CD4-positive, alpha-beta T cell treated with Interleukin-4 for 1 hour (primary cell): ENCODE measurements around the gene FAM170B.

ENCODE experiments used
- DNase-seq, 2 donors: peaks; one replicate each; pipeline ENCODE4 v3.0.0-alpha.2; 2020 to 2022

Gene FAM170B

DNA sequence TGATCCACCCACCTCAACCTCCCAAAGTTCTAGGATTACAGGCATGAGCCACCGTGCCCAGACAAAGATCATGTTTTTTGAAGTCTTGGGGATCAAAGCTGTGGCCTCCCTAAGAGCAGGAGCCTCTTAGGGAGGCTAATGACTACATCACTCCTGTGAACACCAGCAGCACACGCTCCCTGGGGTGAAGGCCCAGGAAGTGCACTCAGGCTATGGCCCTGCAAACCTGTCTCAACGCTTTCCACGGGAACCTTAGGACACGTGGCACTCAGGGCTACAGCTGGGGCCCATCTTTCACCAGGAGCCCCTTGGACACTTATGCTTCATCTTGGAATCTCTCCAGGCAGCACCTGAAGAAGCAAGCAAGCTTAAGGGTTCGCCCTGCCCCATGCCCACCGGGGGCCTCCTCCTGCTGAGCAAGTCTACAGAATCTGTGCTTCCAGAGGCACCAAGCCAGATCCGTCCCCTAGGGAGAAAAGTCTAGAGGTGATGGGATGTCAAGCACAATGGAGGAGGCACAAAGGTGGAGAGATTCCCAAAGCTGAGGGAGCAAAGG lies 36.9 kb downstream of the FAM170B start:
- DNase-seq = no peak

DNA sequence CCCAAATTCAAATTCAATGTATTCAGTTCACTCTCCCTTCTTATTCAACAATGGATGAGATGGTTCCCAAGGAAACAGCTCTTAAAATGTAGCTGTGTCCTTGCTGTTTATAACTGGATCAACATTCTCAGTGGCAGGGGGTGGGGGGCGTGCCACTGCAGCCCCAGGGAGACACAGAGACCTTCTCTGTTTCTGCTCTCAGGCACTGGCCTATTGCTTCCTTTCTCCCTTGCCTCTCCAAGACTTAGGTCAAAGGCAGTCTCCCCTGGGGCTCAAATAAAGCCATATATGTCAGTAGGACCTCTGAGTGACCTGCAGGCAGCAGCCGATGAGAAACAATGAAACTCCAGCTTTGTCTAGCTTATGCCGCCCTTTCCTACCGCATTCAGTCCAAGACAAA lies 39.2 kb downstream of the FAM170B start:
- DNase-seq = no peak

DNA sequence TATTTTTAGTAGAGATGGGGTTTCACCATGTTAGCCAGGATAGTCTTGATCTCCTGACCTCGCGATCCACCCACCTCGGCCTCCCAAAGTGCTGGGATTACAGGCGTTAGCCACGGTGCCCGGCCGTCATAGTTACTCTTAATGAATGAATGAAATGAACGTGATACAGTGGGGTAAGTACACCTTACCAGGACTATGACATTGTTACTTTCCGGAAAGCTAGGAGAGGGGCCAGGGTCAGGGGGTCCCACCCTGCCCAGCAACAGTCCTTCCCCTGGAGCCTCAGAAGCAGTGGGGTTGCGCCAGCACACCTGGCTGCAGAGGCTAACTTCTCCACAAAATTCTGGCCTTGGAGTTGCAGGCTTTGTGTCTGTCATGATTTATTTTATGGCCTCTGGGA lies 39.9 kb downstream of the FAM170B start:
- DNase-seq = no peak

DNA sequence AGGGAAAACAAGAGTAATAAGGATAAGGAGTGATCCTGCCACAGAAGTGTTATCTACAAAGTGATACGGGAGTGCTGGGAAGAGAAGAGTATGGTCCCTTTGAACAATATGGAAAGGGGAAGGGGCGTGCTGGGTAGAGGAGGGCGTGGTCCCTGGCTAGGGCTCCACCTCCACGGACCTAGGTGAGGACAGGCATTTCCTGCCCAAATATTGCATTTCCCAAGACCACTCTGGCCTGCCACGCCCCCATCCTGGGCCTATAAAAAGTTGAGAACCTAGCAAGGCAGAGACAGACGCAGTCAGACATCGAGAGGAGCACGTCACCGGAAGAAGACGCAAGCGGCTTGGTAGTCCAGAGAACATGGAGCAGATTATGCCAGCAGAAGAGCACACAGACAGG lies 41.3 kb downstream of the FAM170B start:
- no peak for DNase-seq

DNA sequence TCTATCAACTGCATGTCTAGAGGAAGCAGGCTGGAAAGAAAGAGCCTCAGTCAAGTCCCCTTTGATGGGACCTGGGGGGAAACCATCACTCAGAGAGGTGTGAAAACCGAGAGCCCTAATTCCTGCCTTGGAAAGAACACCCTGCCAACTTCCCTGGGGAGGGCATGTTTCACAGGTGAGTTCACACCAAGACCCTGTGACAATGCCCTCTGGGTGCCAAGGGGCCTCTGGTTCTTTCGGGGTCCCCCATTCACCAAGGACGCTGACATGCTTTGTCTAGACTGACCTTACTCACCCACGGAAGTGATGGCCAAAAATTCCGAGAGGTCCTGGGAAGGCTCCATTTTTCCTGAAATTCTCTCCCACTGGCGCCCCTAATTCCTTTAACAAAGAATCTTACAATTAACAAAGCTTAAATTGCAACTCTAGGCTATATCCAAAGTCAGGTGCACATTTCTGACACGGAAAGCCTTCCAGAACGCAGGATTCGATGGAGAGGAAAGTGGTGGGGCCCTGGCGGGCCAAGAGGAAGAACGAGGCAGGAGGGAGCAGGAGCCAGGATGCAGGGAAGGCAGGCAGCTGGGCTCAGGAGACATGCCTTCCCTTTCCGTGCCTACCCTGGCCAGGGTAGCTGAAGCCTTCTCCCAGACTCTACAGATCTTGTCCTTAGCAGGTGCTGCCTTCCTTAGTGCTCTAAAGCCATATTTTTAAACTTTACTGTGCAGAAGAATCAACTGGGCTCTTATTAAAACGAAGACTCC lies 42.2 kb downstream of the FAM170B start:
- no peak for DNase-seq

DNA sequence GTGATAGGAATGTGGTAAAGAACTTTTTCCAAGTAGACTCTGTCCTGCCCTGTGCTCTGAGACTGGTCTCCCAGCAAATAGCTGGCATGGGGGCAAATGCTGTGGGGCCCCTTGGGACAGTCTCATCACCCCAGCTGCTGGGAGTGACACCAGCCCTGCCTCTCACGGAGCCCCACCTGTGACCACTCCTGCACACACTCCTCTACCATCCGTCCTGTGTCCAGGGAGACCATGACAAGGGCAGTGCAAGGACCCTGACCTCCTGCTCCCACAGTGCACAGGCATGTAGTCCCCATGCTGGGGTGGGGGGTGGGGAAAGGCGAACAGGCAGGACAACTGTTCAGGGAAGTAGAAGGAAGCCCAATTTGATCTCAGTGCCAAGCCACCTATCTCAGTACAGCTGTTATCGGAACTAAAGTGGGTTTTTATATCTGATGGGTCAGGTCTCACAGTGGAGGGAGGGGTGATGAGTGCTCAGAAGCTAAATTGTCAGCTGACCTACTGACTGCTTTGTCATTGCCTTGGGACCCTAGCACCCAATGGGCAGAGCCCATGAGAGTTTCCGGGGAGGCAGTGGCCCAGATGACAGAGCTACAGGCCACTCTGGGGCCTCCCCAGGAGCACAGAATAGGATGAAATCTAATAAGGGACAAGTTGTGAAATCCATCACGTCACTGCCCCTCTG lies 43.0 kb downstream of the FAM170B start:
- no peak for DNase-seq

DNA sequence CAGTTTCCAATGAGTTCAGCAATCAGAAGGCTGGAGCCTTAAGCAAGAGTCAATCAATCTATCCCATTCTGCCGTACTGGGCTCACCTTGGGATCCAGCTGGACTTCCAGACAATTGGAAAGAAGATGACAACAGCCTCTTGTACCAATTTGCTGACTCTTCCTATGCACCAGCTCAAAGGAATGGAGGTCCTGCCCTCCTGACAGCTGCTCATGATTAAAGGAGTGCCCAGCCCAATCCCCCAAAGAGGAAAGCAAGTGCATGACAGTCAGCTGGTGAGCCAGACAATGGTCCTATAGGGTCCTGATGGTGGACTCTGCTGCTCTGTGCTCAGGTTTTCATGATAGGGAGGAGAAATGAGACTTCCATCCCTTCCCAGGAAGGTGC lies 43.6 kb downstream of the FAM170B start:
- no peak for DNase-seq

DNA sequence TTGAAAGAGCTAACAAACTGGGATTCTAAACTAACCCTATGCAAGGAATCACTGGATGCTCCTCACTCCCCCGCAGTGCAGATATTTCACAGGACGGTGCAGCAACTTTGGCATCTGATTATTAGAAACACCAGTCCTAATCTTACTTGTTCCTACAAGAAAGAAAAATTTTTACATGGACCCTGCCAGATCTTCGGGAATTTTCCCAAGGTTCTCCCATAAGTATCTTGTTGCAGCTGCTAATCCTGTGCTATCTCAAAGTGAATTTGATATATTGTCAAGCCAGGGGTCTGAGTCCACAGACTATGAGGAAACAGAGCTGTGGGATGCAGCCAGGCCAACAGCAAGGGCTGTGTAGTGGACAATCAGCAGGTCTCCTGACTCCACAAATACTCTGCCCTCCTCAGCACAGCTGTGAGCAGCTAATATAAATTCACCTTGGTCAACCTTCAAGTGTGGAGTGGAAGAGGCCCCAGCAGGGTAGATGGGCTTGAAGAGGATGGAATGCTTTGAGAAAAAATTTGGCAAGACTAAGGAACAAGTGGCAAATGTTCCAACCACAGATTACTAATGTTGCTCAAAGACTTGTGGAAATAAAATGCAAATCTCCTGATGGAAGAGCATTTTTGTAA lies 44.1 kb downstream of the FAM170B start:
- DNase-seq = no peak

DNA sequence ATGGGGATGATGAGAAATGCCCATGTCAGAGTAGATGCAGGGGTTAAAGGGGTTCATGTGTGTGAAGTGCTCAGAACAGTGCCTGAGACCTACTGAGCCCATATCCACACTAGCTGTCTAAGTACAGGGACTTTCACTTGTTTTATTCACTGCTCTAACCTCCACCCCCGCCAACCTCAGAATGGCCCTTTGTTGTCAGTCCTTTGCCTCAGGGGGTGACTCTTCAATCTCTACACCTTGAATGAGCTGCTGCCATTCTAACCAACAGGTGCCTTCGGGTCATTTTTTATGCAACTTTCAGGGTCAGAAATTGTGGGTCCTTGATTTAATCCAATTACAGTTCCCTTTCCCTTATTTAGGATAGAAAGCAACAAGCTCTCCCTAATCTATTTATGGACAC lies 44.7 kb downstream of the FAM170B start:
- DNase-seq = no peak

DNA sequence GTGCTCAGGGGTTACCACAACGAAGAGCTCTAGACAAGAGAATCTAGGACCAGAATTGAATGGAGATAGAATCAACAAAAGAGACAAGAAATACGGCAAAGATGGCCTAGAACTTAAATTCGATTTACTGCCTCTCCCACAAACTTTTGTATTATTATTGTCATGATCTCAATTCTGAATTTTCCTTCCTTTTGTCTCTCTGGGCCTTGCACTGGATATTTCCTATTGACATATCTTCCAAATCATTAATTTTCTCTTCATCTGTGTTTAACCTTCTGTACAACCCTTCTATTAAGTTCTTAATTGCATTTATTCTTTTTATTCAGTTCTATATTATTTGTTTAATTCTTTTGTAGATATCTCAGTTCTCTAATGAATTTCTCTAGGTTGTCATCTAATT lies 46.9 kb downstream of the FAM170B start:
- no peak for DNase-seq

DNA sequence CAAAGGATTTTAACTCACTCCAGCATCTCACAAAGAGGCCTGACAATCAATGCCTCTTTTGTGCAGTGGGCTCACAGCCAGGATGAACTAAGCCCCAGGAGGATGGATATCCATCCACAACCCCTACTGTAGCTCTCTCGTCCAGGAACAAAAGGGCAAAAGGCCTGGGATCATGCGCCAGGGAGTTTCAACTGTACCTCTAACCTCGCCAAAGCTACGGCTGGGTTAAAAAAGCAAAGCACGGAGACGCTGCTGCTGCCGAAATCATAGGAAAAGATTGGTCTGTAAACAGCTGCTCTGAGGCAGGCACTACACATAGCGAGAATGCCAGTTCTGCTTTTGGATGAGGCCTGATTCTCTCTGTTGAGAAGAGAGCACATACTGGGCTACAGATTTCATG lies 50.6 kb downstream of the FAM170B start:
- DNase-seq = no peak

DNA sequence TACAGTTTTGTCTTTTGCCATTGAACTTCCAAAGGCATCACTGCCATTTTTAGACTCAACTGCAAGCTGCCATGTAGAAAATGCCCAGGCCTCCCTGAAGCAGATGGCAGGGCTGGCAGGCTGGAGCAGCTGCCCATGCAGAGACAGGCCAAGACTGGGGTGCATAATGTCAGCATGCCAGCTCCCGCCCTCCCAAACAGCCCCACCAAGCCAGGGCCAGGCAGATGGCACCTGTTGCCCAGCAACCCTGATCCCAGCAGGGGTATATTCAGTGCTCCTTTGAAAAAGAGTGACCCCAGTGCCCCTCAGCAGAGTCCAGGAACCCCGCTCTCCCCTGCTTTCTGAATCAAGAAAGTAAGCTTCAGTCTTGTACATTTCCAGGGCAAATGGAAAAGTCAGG lies 51.1 kb downstream of the FAM170B start:
- no peak for DNase-seq

DNA sequence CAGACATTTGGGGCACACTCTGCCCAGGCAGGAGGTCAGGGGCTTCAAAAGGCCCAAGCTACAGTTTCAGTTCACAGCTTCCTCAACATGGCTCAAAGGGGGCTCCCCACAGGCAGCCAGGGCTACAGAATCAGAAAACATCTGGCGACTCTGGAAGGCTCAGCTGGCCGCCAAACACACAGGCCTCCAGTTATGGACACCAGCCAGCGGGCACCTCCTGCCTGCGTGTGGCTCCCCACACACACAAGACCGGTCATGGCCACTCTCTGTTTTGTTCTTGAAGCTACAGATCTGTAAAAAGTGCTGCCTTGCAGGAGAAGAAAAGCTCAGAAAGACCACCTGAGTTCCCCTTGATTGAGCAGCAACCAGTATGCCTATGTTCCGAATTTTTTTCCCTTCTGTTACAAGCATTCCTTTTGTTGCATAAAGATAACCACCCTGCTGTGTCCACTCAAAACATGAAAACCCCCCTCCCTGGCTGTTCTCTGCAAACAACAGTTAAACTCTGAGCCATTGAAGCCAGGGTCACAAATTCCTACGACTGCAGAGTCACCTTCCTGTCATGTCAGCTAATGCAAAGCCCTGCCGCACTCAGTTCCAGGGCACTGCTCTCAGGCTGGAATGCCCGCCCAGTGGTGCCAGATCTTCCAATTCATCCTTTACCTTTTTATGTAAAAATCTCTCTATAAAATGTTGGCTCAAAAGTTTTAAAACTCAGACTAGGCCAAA lies 52.1 kb downstream of the FAM170B start:
- DNase-seq = no peak
